NOMO-1 treated with DMSO at 0.1 percent for 48 hours (cell line): ENCODE measurements around the gene ACTL8.

Experiments
- DNase-seq: peaks from one replicate; lab custom pipeline; 2025; ENCODE audit not compliant: unreplicated experiment; lab: John Stamatoyannopoulos, UW

The ACTL8 gene

DNA sequence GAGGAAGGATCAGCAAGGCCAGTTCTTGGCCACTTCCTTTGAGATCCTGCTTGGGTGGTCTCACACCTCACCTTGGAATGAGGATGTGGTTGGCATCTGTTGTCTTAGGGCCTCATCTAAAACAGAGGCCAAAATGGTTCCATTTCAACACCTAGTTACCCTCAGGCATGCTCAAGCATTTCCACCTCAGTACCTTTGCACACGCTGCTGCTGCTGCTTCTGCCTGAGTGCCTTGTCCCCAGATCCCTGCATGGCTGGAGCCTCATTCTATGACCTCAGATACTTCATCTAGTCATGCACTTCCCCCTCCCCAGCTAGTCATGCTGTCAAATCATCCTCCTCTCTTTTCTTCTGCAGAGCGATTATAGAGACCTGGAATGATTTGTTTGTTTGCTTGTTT is 86.8 kb downstream of the ACTL8 start:
- DNase-seq, result no peak

DNA sequence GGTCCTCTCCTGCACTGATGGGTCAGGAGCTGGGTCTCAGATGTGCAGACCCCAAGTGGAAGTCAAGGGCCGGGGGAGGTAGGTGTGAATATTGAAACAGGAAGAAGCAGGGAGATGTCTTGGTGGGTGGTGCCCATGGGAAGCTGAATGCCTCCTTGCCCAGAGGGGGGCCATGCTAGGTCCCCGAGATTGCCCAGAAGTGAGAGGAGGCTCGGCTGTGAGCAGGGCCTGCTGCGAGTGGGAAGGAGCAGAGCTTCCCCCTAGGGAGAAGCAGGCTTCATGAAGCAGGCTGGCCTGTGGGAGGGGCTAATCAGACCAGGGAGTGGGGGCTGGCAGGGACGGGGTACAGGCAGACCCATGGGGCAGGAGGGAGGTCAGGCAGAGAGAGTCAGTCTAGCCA is 87.6 kb downstream of the ACTL8 start:
- no peak for DNase-seq

DNA sequence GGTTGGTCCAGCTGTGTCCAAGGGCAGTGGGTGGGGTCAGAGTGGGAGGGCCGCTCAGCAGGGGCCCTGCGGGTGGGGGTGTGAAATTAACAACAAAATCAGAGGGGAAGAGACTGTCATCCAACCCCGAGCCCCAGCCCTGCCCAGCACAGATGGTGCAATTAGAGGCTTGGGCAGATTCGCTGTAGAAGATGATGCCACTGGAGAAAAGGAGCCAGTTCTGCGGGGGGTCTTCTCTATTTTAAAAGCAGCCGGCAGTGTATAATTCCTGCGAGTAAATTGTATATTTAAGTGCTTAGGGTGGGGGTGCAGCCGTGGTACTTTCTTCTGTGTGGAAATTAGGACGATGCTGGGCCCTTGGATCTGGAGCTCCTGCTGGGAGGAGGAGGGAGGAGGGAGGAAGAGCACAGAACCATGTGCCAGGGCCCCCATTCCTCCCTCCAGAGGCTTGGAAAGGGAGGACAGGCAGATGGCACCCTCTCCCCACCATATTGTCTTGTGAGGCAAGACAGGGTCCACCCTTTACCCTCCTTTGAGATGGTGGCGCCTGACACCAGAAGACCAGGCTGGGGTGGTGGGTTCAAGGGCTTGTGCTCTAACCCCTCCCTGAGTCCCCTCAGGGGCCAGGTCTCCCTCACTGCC is 89.2 kb downstream of the ACTL8 start:
- no peak for DNase-seq

DNA sequence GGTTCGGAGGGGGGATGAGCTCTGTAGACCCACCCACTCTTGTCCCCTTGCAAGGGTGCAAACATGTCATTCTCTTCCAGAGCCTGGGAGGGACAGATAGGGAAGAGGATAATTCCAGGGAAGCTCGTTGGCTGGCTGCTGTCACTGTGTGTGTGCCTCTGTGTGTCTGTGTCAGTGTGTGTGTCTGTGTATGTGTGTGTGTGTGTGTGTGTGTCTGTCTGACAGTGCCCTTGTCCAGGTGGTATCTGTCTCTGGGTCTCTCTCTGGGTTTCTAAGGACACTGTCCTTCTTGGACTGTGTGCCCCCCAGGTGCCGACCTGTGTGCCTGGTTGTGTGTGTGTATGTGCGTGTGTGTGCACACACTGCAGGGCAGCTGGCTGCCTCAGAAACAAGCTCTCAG is 90.5 kb downstream of the ACTL8 start:
- no peak for DNase-seq

DNA sequence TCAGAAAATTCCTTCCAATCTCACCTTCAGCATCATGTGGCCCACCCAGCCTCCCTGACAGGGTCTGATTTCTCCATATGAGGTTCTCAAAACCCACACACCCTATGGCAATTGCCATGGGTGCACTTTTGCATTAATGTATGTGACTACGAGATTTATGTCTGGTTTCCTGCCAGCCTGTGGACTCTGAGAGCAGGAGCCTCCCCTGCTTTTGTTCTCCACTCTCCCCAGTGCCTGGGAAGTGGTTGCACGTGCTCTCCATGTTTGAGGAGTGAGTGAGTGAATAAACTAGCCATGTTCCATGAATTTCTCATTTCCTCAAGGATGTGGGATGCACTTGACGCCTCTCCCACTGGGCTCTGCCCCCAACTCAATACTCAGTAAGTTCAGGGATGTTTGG is 91.2 kb downstream of the ACTL8 start:
- DNase-seq, result no peak

DNA sequence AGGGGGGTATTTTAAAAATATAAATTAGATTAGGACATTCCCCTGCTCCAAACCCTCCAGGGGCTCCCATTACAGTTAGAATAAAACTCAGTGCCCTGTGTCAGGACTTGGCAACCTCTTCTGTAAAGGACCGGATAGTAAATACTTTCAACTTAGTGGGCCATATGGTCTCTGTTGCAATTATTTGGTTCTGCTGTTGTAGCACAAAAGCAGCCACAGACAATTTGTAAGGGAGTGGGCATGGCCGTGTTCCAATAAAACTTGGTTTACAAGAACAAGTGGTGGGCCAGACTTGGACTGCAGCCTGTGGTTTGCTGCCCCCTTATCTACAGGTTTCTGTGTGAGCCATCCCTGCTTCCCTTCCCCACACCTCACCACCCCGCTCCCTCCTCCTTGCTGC is 92.0 kb downstream of the ACTL8 start:
- no peak for DNase-seq

DNA sequence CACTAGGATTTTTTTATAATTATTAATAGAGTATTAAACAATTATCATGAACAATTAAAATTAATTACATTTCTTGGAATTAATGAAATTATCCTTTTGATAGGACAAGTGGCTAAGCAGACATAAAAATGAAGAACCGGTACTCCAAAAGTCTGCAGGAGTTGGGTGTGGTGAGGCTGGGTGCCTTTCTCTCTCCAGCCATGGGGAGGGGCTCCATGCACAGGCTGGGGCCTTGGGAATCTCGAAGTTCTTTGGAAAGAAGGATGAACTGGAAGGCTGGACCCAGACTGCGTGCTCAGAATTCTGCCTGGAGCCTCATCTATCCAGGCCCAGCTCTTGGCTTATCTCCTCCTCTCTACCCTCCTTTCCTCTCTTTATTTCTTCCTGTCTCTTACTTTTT is 94.1 kb downstream of the ACTL8 start:
- no peak for DNase-seq

DNA sequence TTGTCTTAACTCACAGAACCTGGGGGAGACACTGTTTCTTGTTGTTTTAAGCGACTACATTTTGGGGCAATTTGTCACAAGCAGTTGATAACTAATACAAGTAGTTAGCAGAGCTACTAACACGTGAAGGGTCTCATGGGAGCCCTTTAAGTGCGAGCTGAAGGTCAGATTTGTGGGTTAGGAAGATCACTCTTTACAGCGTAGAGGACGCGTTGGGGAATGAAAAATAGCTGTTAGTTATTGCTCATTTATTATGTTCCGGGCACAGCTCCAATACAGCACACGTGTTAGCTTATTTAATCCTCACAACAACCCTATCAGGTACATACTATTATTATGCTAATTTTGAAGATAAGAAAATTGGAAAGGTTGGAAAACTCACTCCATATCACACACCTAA is 95.9 kb downstream of the ACTL8 start:
- no peak for DNase-seq

DNA sequence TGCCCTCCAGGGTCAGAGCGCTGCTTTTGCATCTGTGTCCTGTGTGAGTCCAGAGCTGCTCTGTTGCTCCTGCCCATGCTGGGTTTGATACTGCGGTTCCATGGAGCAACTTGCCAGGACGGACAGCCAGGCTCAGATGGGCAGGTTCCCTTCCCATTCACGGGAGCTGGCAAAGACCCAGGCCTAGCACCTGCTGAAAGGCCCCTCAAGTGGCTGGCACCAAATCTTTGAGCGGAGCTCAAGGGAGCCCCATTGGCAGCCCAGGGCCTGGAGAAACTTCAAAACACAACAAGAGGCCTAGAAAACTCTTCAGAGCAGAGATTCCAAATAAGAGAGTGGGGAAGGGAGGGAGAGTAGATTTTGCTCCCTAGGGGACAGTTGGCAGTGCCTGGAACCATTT is 97.2 kb downstream of the ACTL8 start:
- DNase-seq, result no peak

DNA sequence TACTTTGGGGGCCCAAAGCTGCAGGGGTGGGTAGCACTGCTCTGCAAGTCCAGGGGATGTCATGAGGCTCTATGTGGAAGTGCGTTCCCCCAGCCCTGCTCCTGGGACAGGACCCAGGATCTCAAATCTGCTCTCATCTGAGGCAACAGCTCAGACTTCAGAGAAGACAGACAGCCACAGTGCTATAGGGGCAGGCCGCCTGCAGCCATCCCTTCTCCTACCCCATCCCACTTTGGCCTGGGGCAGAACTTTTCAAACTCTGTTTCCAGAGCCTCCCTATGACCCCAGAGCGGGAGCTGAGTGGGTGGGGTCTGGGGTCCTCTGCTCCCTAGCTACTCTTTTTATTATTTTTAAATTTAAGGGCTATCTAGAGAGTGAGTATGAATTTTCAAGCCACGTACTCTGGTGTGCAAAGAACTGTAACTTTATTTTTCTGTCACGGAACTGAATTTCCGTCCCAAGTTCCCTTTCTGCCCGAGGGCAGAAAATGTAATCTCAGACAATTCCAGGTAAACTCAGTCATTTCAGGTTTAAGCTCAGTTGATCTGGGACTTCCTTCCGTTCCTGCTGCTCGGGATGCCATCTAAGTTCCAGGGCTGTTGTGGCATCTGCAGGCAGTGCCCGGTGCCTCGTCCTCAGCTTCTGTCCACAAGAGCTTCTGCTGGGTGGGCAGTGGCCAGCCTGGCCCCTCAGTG is 98.3 kb downstream of the ACTL8 start:
- no peak for DNase-seq

DNA sequence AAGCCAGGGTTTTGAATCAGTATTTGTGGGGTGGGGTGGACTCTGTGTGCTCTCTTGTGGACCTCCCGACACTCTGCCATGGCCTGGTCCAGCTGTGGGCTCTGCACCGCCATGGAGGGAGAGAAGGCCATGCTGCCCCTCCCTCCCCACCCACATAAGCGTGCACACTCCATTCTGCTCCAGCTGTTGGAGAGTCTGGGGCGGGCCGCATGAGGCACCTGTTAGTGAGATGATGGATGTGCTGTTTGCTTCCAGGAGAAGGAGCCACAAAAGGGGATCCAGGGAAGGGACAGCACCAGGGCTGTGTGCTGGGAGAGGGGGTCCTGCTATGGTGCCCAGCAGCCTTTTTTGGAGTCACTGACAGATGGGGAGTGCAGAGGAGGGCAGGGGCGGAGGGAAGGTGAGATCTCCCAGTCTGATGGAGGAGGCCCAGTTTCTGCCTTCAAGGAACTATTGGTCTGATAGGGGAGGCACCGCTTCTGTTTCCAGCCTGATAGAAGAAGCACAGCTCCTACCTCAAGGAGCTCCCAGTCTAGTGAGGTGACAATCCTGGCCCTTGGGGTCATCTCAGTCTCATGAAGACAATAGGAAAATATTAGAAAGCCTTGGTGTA is 101.5 kb downstream of the ACTL8 start:
- no peak for DNase-seq

DNA sequence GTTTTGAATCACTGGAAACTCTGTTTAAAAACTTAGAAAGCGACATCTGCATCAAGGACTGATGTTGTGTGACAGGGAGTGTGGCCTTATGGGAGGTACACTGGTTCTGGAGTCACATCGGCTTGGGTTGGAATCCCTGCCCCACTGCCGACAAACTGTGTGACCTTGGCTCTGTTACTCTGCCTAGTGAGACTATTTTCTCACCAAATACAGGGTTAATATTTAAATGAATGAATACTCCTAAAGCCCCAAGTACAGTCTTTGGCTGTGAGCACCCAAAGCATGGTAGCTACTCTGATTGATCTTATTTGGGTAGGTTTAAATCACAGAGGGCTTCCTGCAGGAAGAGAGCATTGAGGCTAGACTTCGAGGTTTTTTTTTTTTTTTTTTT is 102.0 kb downstream of the ACTL8 start:
- DNase-seq, result no peak

DNA sequence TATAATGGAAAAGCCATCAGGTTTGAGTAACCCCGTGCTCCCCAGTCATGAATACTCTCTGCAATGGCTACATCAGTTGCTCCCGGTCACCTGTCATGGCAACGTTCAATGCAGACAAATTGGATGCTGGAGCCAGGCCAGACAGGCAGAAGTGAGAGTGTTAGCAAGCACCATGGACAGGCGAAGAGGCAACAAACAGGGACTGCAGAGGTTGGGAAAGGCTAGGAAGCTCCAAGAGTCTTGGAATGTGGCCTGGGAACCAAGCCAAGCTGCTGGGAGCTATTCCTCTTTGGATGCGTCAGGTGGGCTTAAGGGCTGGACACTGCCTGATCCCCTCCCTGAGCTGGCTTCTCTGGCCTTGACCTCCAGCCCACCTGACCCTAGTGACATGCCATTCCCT is 102.9 kb downstream of the ACTL8 start:
- no peak for DNase-seq

DNA sequence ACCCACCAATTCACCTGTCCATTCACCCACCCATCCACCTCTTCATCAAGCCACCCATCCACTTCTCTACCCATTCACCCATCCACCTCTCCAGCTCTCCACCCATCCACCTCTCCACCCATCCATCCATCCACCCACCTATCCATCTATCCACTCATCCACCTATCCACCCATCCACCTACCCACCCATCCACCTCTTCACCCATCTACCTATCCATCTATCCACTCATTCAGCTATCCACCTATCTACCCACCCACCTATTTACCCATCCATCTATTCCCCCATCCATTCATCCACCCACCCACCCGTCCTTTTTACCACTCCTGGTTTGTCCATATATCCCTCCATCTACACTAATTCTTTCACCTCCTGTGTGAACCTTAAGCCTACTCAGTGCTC is 105.7 kb downstream of the ACTL8 start:
- DNase-seq, result no peak

DNA sequence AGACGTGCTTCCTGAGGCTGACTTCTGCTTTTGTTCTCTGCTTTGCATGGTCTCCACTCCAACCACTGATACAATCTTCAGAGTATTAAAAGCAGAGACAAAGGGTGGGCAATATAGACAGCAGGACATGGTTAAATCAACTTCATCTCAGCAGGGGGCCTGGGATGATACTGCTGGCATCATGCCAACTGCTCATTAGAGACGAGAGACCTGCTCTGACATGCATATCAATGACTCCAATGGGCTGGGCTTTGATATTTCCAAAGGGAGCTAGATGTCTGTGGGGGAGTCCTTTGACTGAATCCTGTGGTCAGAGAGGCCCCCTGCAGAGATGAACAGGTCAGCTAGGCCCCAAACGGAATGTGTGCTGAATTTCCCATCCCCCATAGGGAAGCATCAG is 106.6 kb downstream of the ACTL8 start:
- DNase-seq, result no peak

DNA sequence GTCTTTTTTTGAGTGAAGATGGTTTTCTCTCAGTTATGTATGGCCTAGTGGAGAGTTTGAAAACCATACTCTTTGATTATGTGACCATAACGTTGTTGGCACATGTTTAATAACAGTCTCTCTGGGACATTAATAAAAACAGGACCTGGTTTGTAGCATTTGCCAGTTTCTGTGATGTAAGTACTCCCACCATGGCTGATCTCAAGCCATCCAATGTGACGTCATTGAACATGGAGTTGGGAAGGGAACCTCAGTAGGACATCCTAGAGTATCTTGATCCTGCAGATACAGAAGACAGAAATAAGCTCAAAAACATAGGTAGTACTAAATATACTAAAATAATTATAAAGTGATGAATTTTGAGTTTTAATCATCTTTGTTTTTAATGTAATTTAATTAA is 107.0 kb downstream of the ACTL8 start:
- no peak for DNase-seq

DNA sequence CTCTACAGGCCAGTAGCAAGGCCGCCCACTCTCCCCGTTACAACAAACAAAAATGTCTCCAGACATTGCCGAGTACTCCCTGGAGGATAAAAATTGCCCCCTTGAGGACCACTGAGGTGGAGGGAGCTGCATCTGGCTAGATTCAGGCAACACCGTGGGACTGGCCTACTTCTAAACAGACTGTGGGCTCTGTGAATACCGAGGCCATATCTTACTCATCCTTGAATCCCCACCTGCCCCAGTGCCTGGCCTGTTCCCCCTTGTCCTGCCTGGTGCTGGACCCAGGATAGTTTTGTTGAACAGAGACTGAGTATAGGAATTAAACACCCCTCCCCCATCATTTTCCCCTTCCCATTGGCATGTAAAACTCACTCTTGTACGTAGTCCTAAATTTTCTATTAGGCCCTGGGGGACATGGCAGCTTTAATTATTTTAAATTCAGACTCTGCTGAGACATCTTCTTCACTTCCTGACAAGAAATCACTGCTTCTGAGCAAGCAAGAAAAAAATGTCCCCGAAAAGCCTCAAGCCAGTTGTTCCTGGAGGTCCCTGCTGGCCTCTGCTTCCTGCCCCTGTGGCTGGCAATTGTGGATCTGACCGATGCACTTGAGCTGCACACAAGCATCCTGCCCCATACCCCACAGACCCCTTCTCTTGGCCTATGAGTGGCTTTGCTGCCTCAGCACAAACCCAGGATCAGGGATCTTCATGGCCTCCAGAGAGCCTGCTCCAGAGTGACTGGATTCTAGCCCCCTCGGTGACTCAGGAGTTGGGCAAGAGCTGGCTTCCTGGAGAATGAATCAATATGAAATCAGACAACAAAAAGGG is 111.0 kb downstream of the ACTL8 start:
- no peak for DNase-seq

DNA sequence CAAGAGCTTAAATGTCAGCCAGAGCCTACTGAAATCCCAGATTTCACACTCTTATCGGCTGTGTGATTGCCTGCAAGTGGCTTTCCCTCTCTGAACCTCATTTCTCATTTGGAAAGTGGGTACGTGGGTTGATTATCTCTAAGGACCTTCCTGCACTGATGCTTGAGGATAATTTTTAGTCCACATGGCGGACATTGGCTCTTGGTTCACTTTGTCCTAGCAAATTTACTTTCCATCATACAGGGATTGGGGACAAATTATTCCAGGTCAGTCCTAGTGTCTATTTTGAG is 111.6 kb downstream of the ACTL8 start:
- no peak for DNase-seq

DNA sequence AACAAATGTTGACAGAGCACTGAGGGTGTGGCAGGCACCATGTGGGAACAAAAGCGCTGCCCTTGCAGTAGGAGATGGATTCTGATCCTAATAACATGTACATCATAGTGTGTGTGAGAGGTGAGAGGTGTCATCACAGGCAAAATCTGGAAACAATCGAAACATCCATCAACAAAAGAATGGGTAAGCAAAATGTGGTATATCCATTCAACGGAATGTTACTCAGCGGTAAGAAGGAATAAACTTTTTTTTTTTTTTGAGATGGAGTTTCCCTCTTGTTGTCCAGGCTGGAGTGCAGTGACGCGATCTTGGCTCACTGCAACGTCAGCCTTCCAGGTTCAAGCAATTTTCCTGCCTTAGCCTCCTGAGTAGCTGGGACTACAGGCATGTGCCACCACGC is 112.3 kb downstream of the ACTL8 start:
- DNase-seq, result no peak

DNA sequence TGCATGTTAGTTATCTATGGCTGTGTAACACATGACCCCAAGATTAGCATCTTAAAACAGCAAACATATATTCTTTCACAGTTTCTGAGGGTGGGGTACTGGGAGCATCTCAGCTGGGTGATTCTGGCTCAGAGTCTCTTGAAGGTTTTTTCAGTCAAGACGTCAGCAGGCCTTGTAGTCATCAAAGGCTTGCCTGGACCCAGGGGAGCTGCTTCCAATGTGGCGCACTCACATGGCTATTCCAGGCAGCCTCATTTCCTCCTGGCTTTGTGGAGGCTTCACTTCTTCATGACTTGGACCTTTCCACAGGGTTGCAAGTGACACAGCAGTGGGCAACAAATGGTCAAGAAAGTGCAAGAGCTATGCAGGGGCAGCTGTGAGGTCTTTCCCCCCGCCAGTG is 114.7 kb downstream of the ACTL8 start:
- DNase-seq, result no peak

DNA sequence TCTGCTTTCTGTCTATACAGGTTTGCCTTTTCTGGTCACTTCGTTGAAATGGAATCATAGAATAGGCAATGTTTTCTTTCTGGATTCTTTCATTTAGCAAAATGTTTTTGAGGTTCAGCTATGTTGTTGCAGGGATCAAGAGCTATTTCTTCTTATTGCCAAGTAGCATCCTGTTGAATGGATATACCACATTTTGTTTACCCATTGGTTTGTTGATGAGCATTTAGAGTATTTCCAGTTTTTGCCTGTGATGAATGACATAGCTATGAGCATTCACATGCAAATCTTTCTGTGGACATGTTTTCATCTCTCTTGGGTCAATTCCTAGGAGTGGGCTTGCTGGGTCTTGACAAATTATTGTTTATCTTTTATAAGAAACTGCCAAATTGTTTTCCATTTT is 115.5 kb downstream of the ACTL8 start:
- no peak for DNase-seq

DNA sequence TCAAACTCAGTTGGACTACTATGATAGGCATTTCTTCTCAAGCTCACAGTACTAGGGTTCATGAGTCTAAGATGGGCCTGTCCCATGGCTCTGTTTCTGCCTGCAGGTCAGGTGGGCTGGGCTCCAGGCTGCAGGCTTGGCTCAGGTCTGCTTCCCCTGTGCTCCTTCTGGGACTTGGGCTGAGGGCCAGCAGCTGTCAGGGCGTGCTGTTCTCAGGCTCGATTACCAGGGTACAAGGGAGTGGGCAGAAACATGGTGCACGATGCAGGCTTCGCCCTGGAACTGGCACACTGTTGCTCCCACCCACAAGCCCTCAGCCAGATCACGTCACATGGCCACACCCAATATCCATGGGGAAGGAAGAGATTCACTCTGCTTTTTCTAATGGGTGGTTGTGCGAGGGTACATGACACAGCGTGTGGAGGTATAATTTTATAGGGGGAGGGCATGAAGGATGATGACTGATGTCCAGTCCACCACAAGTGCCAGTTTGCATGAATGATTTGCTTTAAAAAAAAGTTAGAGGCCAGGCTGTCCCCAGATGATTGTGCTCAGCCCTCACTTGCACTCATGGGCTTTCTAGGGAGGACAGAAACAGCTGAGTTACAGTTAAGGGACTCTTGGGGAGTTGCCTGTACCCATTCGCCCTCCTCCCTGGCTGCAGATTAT is 118.0 kb downstream of the ACTL8 start:
- no peak for DNase-seq
